ENCODE results near the gene FSTL5.

GRCh38 chr4:162140051-162140683 is 23.6 kb downstream of the FSTL5 start:
- TF ChIP-seq CTCF (IDR thresholded peaks at IDR 0.05; ENCODE audit: control extremely low read depth in 1 of 3, insufficient read depth in 1 of 3, low read depth in 1 of 3, low read length in 3 of 3) (no peak), POLR2AphosphoS5 (IDR thresholded peaks at IDR 0.05; ENCODE audit: low read depth, low read length) (no peak), CHD2 (IDR thresholded peaks at IDR 0.05; ENCODE audit: low read length) (no peak), EP300 (IDR thresholded peaks at IDR 0.05; ENCODE audit: borderline replicate concordance in 1 of 2, low read depth in 2 of 2, low read length in 2 of 2) (no peak), ATF3 (IDR thresholded peaks at IDR 0.05; ENCODE audit: insufficient read depth, low read depth, low read length) (no peak), TAF1 (IDR thresholded peaks at IDR 0.05; ENCODE audit: low read depth, low read length) (no peak), RXRA (IDR thresholded peaks at IDR 0.05; ENCODE audit: insufficient read depth, low read depth, low read length) (no peak), GTF2F1 (IDR thresholded peaks at IDR 0.05; ENCODE audit: borderline replicate concordance, low read depth, low read length) (no peak), POLR2A (IDR thresholded peaks at IDR 0.05; ENCODE audit: control extremely low read depth in 1 of 2, low read depth in 2 of 2, low read length in 2 of 2) (no peak), SP1 (IDR thresholded peaks at IDR 0.05; ENCODE audit: low read depth, low read length) (no peak), MAFK (IDR thresholded peaks at IDR 0.05; ENCODE audit: low read depth, low read length) (no peak), CBX8 (IDR thresholded peaks at IDR 0.05; ENCODE audit: borderline replicate concordance, low read depth, low read length) (no peak), BACH1 (IDR thresholded peaks at IDR 0.05; ENCODE audit: low read length) (no peak)

Data from H1 (cell line).